GM19397 (cell line): Measurements from ENCODE around the gene CYP1B1.
"Not testable (repeated sequence)": the region's sequence is repeated elsewhere in the genome, so short reads cannot be mapped to it uniquely, and the experiment has no call there.

Experiments
- ATAC-seq: cut with Tn5 transposase; IDR thresholded peaks from one replicate; pipeline ENCODE4 v1.9.1; 2021; ENCODE audit warnings: mild to moderate bottlenecking, moderate library complexity; ENCODE audit not compliant: unreplicated experiment

The CYP1B1 gene

DNA sequence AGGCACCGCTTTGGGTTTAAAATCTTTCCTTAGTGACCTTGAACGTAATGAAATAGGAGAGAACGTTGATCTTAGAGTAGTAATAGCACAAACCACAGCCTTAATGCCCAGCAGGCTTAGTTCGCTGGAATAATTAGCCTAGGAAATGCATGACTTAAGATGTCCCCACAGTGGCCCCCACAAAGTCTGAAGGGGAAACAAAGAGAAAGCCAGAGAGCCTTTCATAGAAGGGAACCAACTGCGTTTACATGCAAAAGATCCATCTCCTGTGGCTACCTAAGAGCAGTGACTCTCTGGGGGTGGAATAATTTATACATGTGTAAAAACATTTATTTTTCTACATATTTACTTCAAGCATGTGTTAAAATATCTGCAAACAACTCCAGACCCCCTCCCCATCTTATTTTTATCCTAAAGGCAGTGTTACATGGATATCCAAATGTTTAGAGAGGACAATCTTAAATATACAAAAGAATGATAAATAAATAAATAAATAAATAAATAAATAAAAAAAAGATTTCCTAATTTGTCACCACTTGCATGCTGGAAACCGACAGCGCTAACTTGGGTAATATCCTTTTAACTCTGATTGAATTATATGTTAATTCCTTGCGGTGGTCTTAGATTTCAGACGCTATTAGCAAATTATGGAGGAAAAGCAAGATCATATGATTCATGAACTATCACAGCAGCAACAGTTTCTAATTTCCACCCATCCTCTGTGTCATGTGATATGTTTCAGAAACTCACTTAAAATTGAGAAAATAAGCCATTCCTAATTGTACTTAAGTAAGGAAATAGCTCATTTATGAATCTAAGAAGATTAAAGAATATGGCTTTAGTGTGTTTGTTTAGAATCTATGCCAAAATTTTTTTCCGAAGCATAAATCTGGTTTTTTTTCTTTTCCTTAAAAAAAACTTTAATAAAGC, 23.4 kb upstream of the CYP1B1 start:
- no peak for ATAC-seq

DNA sequence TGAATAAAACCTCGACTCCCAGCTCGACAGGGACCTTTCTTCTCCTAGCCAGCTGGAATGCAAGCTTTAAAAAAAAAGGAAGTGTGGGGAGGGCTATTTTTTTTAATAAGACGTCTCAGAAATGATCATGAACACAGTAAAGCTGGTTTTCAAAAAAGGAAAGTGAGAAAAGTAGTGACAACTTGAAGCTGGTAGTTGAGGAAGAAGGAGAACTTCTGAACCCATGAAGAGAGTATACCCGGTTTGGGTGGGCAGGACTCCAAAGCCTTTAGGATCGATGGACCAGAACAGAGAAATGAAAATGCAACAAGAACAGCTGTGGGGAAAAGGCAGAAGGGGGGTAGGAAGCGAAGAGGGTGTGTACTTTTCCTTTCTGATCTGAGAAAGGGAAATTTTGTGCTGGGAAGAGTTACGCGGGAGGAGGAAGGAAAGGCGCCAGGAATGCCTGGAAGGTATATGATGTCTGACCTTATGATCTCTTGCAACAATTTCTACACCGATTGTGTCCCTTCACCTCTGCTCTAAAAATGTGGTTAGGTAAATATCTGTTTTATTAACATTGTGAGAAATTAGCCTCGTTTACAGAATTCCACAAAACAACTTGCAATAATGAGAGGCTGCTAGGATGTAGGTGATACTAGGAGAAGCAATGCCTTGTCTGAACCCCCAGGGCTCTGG, 22.6 kb upstream of the CYP1B1 start:
- no peak for ATAC-seq

DNA sequence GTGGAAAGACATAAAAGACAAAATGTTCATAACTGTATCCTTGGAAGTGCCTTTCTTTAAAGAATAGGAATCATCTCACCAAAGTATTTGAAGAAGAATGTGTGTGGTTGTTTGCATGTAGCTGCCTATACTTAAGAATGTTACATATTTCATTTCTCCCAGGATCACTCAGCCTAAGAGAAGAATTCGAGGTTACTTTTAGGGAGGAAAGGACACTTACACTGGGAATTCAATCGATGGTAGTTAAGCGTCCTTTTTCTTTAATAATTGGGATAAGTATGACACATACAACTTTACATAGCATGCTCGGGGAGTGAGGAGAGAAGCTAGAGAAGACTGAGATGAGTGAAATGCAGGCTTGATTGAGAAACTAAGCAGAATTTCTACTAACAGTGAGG, 22.0 kb upstream of the CYP1B1 start:
- no peak for ATAC-seq

DNA sequence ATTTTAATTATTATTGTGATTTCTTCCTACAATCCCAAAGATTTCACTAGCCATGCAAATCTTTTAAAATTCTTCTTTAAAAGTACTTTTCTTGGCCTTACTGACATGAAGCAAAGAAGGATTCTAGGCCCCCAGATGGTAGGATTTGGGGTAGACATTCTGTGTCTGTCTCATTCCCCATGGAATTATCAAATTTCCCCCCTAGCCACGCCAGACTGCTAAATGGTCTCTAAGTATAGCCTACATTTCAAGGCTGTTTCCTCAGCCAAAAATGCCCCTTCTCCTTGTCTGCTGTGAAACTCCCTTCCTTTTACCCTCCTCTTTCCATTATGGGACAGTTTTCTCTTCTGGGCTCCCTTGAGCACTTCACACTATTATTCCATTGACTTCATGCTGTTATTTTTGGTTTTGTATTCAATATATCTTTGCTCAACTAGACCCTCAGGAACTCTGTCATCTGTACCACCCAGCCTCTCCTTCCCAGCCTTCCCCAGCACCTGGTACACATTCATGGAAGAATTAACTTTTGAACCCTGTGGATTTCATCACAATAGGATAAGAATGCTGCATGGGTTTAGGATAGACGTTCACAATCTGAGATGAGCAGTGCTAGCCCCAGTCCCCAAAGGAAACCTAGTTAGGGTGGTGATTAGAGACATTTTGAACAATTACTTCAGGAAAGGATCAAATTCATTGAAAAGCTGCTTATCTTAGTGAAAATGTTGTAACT, 21.5 kb upstream of the CYP1B1 start:
- ATAC-seq: no peak

DNA sequence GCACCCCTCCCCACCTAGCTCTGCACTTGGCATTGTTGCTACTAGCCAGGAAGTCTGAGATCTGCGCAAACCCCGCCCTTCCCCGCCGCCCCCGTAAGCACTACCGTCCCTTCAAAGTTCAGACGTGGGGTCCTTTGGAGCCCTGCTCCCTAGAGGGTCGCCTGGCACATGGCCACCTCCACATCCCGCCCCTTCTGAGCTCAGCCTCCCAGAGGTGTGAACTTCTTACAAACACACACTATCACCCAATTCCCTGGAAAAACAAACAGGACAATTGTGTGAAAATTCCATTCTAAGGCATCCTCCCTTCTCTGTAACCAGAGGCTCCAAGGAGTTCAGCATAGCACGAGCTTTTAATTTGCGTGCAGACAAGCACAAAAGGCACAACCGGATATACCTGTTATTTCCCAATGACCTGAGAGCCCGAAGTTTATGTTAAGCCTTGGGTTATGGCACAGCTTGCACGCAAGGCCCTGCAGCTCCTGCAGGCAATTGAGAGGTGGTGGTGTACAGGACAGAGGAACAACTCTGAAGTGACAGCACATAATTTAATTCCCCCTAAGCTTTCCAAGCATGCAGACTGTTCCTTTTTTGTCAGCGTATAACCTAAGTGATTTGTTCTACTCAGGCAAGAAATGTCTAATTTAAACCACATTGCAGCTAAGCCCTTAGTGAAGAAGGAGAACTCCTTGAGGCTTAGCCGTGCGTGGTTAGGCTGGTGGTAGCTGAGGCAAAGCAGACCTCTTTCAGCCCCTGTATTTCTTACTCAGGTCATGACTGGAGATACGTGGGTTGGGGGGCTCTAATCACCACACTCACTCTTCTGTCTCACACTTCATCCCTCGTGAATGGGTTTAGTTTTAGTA, 20.3 kb upstream of the CYP1B1 start:
- ATAC-seq: no peak

DNA sequence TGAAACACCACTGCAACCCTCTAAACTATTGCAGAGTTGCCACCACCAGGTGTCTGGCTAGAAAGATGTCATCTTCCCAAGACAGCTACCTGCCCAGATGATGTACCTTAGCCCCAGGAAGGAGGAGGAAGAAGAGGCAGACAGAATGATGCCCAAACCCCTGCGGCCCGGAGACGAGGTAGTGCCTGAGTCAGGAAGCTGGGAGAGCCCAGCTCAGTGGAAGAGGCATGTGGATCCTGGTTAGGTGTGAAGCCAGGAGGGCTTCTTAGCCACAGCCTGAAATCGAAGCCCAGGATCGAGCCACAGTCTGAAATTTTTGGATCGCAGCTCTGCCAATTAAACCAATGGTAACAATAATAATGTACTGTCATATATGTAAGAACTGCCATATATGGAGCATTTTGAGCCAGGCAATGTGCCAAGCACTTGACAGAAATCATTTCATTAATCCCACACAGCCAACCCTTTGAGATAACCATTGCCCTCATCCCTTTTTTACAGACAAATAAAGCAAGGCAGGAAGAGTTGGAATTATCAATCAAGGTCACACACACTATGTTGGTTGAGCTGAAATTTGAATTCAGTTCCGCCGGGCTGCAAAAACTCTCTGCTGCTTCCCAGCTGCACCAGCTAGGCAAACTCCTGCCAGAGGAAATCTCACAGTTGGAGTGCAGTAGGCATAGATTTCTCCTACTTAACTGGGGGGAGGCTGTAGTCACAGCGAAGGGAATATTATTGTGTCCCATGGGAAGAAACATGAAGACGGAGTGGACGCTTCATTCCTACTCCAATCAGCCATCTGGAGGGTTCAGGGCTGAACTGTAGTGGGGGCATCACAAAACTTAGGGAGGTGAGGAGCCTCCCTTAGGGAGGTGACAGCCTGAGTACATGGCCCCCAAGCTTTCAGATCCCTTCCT, 19.4 kb upstream of the CYP1B1 start:
- no peak for ATAC-seq

DNA sequence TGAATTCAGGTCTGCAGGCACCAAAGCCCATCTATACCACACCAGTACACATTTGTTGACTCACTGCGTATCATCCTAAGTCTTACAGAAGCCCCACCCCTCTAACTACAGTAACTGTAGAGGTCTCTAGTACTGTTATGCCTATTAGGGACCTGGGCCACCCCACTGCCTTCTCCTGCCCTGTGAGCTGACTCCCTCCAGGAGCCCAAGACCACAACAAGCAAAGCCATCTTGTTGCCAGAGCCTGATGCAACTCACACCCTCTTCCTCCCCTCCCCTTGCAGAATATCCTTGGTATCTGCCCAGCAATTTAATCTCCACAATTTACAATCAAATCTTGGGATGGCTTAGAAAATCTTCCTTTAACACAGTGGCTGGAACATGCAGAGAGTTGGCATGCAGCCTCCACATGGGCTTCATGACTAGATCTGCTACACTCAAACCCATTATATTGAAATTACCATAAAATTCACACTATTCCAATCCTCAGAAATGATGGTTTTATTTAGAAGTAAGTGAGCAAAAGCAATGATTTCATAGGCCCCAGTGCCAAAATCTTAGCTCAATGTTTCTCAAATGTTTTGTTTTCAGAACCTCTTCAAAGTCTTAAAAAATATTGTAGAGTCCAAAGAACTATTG, 17.7 kb upstream of the CYP1B1 start:
- ATAC-seq: no peak

DNA sequence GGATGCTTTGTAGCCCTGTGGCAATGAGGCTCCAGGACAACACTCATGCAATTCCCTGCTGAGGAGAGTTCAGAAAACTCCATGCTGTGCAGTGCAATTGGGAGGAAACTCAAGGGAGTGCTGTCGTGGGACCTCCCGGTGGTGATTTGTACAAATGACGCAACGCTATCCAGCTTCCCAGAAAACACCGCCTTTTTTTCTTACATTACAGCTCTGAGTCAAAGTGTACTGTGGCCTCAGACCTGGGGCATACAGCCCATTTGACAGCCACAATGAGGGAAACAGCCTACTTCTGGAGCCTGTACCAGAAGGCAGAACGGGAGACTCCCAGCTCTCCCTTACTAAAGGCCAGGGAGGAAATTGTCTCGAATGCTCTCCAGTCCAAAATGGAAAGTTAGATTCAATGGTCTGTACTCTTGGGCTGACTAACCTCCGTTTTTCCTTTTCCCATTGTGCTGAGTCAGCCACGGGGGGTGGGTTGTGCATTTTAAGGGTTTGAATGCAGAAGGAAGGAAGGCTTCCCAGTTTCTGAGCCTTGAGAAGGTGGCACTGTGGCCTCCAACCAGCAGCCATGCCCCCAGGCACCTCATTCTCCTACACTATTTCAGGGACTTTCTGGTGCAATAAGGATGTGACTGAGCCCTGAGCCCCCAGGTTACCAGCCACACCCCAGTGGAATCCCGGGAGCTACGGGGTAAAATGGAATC, 16.4 kb upstream of the CYP1B1 start:
- no peak for ATAC-seq

DNA sequence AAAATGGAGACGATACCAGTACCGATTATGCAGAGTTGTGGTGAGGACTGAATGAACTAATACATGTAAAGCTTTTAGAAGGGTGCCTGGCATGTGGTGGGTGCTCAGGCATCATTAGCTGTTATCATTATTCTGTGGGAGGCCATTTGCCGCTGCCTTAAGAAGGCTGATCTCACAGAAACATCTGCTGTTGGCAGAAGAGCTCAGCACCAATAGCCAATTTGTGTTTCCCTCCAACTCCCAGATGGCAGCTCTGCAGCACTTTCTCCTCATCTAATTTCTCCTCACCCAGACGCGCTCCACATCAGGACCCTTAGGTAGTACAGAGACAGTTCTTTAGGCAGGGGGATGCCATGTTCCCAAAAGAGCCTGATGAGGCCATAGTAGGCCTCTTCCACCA, 15.8 kb upstream of the CYP1B1 start:
- no peak for ATAC-seq

DNA sequence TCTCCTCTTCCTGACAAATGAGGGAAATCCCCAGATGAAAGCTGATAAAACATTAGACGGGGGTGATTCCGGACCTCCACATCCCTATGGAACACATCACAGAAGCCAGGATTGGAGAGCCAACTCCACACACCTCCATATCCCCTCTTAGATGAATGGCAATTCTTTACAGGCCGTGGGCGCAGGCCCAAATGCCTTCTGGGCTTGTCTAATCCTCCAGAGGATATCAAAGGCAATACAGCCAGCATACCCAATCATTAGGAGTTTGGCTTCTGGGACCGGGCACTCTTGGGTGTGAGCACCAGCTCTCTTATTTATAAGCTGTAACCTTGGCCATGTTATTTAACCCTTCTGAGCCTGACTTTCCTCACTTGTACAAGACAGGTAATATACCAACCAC, 15.0 kb upstream of the CYP1B1 start:
- ATAC-seq: no peak

DNA sequence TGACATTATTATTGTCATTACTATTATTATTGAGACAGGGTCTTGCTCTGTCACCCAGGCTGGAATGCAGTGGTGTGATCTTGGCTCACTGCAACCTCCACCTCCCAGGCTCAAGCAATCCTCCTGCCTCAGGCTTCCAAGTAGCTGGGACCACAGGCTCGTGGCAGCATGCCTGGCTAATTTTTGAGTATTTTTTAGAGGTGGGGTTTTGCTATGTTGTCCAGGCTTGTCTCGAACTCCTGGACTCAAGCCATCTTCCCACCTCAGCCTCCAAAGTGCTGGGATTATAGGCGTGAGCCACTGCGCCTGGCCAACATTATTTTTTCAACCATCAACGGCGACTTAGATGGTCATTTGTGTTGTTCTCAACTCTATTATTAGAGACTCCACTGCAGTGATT, 14.3 kb upstream of the CYP1B1 start:
- ATAC-seq: not testable (repeated sequence)

DNA sequence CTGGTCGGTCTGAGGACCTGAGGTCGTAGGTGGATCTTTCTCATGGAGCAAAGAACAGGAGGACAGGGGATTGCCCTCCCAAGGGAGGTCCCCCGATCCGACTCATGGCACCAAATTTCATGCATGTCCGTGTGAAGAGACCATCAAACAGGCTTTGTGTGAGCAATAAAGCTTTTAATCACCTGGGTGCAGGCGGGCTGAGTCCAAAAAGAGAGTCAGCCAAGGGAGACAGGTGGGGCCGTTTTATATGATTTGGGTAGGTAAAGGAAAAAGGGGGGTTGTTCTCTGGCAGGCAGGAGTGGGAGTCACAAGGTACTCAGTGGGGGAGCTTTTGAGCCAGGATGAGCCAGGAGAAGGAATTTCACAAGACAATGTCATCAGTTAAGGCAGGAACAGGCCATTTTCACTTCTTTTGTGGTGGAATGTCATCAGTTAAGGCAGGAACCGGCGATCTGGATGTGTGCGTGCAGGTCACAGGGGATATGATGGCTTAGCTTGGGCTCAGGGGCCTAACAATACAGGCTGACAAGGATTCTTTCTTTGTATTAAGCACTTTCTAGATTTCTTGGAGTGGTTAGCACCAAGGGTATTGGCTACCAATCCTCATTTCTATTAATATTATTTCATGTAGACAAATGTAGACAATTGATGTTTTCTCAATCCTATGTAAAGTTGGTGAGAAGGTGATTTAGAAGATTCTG, 10.2 kb upstream of the CYP1B1 start:
- not testable (repeated sequence) for ATAC-seq

DNA sequence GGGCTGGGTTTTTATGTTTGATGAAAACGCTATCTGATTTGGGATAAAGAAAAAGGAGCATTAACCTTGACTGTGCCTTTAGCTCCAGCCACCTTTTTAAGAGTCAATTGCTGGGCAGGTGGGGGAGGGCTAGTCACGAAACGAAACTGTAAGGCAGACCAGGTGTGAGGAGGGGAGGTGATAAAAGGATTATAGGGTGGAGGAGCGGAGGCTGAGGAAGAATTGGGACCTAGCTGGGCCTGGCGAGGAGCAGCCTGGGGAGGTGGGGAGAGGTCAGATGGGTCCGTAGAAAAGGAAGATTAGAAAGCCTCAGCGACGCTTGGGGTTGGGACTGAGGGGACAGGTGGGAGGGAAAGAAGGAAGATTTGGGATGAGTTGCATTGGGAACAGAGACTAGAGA, 8.6 kb upstream of the CYP1B1 start:
- ATAC-seq: not testable (repeated sequence)

DNA sequence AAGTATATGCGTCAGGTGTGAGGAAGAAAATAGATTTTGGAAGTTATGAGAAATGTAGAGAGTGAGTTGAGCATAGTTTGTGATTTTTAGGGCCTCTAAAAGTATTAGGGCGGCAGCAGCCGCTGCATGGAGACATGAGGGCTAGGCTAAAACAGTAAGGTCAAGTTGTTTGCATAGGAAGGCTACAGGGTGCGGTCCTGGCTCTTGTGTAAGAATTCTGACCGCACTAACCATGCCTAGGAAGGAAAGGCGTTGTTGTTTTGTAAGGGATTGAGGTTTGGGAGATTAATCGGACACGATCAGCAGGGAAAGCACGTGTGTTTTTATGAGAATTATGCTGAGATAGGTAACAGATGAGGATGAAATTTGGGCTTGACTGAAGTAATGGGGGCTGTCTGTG, 6.8 kb upstream of the CYP1B1 start:
- ATAC-seq: not testable (repeated sequence)

DNA sequence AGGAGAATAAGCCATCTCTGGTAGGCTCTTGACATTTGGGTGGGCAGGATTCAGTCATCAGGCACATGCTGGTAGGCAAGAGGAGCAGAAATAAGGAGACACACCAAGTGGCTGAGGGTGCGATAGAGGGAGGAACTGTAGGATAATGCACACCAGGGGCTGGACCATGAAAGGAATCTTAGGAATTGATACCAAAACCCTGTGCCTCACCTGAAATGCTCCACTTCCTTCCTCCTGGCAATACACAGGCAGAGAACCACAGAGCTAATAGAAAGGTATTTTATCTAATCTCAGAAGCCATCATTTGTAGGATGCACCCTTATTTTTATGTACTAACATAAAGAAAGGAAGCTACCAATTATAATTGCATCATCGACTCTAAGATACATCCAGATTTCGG, 4.4 kb upstream of the CYP1B1 start:
- ATAC-seq: no peak

DNA sequence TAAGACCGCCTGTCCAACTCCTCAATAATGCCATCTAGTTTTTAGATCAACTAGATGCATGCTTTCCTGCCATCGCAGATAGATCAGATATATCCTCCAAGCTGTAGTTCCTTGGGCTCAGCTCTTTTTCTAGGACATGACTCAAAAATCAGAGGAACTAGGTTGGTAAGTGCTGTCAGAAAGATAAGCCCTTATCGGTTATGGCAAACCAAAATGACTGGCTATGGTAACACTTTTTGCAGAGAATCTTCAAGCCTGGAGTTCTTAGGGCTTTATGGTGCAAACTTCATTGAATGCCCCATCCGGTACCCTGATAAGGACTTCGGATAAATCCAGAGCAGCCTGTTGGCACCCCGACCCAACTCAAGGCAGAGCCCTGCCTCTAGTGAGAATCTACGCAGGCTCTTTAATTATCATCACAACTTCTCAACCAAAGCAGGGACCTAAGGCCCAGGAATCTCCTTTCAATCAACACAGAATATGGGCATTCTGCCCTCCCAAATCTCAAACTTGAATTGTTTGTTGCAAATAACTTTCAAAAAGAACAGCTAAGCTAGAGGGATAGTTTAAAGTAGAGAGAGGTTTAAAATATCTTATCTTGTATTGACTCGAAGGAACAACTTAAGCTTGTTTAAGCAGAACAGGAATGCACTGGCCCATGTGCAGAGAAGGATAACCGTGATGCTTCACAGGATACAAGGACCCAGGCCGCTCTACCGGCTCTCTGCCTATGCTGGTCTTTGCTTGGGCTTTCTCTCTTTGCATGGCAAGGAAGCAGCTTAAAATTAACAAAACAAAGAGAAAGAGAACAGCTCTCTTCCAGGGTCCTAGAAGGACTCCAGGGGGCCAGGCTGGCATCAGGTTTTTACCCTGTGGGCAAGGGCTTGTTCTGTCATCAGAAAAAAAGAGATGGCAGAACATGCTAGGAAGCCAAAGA, 3.4 kb upstream of the CYP1B1 start:
- ATAC-seq: no peak

DNA sequence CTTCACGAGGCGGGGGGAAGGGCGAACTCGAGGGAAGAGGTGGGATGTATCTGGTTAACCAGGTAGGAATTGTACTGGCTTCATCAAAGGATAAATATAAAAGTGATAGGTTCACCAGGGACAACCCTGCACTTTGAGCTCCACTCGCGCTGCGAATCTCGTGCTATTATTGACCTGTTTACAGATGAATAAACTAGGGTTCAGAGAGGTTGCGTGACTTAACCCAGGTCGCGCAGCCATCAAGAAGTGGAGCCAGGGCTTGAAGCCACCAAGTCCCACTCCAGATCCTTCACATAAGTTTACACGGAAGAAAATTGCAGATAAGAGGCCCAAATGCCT, 1.4 kb upstream of the CYP1B1 start:
- no peak for ATAC-seq
